ENCODE data around the gene RHEX.
"Not testable (repeated sequence)": the region's sequence is repeated elsewhere in the genome, so short reads cannot be mapped to it uniquely, and the experiment has no call there.

Gene RHEX

GRCh38 chr1:206052919-206053610, at the start of gene RHEX:
TSS of gene RHEX (plus strand) at chr1:206053173. CDS start at chr1:206097829, 44,656 bp downstream.
- H3K4me3 ChIP-seq (ENCODE audit: low read depth, low read length); DNase-seq (ENCODE audit: low read depth); in situ Hi-C loops (cut with HindIII; ENCODE audit: low sequenced_read_pairs): not testable (repeated sequence)

DNA sequence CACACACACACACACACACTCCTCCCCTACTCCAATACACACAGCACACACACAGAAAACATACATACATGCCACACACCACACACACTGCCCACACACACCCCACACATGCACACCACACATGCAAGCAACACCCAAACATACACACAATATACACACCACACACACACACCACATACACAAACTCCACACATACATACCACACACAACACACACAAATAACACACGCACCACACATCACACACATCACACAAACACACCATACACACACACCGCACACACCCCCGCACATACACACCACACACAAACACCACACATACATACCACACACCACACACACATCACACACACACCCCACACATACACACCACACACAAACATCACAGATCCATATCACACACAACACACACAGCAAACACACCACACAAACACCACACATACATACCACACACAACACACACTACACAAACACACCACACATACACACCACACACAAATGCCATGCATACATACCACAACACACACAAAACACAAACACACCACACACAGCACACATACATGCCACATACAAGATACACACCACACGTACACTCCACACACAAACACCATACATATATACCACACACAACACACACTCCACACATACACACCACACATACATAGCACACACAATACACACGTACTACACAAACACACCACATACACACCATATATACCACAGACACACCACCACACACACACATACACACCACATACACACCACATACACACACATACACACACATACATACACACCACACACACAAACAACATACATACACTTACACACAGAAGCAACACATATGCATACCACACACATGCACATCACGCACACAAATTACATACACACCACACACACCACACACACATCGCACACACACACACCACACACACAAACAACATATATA, 48.8 kb upstream of the RHEX start:
- H3K4me3 ChIP-seq (ENCODE audit: low read depth, low read length), result no peak overlapping the region
- TF ChIP-seq CTCF (IDR thresholded peaks at IDR 0.05; ENCODE audit: low read depth, low read length, missing control alignments), result no peak
- in situ Hi-C loops (cut with HindIII; ENCODE audit: low sequenced_read_pairs), result no loop called here
- DNase-seq (ENCODE audit: low read depth), result no peak

GRCh38 chr1:206004826-206005225, 48.1 kb upstream of the RHEX start:
- in situ Hi-C loops (cut with HindIII; ENCODE audit: low sequenced_read_pairs), result no loop called here
- H3K4me3 ChIP-seq (ENCODE audit: low read depth, low read length), result no peak overlapping the region
- no peak for DNase-seq (ENCODE audit: low read depth)
- no peak for TF ChIP-seq CTCF (IDR thresholded peaks at IDR 0.05; ENCODE audit: low read depth, low read length, missing control alignments)

DNA sequence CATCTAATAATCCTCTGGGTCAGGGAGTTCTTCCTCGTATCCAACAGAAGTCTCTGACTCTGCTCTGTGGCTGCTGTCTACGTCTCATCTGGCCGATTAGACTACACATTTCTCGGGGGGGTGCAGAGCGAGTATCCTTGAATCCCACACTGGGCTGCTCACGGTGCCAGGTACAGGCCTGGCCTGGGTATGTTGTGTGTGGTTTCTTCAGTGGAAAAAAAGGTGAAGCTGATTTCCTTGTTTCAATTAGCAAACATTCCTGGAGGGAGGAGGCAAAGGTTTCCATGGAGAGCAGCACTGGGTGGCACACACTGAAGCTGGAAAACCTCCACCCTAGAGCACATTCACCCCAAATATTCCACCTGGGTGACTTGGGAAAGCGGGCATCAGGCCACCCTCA, 47.7 kb upstream of the RHEX start:
- no peak for TF ChIP-seq CTCF (IDR thresholded peaks at IDR 0.05; ENCODE audit: low read depth, low read length, missing control alignments)
- DNase-seq (ENCODE audit: low read depth), result no peak
- in situ Hi-C loops (cut with HindIII; ENCODE audit: low sequenced_read_pairs), result no loop called here
- no peak overlapping the region for H3K4me3 ChIP-seq (ENCODE audit: low read depth, low read length)

GRCh38 chr1:206005778-206006180, 47.2 kb upstream of the RHEX start:
- TF ChIP-seq CTCF (IDR thresholded peaks at IDR 0.05; ENCODE audit: low read depth, low read length, missing control alignments), result no peak
- no peak overlapping the region for H3K4me3 ChIP-seq (ENCODE audit: low read depth, low read length)
- DNase-seq (ENCODE audit: low read depth), result no peak
- in situ Hi-C loops (cut with HindIII; ENCODE audit: low sequenced_read_pairs), result no loop called here

DNA sequence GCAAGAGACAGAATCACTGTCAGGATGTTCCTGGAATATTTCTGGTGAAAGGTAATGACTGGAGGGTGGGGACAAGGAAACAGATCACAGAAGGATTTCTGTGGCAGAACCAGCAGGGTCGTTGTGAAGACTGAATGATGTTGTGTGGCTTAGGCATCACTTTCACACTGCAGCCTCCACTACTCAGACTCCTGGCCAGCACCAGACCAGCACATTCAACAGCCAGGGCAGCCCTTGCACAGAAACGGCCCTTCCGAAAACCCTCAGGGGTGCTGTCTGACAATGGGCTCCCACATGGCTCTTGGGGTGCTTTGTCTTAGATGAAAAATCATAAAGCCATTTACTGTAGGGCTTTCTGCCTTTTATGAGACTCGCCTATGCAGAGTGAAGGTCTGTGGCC, 46.0 kb upstream of the RHEX start:
- in situ Hi-C loops (cut with HindIII; ENCODE audit: low sequenced_read_pairs), result no loop called here
- DNase-seq (ENCODE audit: low read depth), result no peak
- H3K4me3 ChIP-seq (ENCODE audit: low read depth, low read length), result no peak overlapping the region
- no peak for TF ChIP-seq CTCF (IDR thresholded peaks at IDR 0.05; ENCODE audit: low read depth, low read length, missing control alignments)

GRCh38 chr1:206010060-206010459, 42.9 kb upstream of the RHEX start:
- DNase-seq (ENCODE audit: low read depth), result no peak
- no peak for TF ChIP-seq CTCF (IDR thresholded peaks at IDR 0.05; ENCODE audit: low read depth, low read length, missing control alignments)
- no peak overlapping the region for H3K4me3 ChIP-seq (ENCODE audit: low read depth, low read length)
- in situ Hi-C loops (cut with HindIII; ENCODE audit: low sequenced_read_pairs), result no loop called here

Data from astrocyte of the cerebellum (primary cell).